A673 (cell line): ENCODE results near the gene MYT1.

Source experiments
- CTCF ChIP-seq: fragments of 300-800, 200-600 bp; sonication (generic); conservative IDR thresholded peaks from 2 replicates; pipeline ENCODE4 v1.5.1; 2017; ENCODE audit warnings: low read depth, mild to moderate bottlenecking, antibody characterized with exemption, low read length, moderate library complexity, mixed read lengths
- EZH2 ChIP-seq: fragments of 200-600 bp; sonication (generic); IDR thresholded peaks from 2 replicates; pipeline ENCODE4 v1.6.1; 2017; ENCODE audit warnings: borderline replicate concordance, low read depth, mild to moderate bottlenecking, mixed read lengths, antibody characterized with exemption, low read length; ENCODE audit not compliant: poor library complexity, severe bottlenecking

DNA sequence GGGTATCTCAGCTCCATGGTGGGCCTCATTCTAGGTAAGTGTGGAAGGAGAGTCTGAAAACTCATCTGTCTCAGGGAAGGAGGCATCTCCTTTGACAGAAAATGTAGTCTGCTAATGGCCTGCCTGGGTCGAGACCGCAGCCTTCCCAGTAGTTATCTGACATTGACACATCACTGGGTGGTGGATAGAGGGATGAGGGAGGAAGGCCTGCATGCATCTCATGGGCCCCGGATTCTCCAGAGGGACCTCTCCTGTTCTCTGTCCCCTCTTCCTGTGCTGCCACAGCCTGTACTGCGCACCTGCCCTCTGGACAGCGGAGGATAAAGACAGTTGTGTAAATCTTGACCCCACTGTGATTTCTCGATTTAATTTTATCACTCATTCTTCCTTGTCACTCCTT, 96.0 kb downstream of the MYT1 start:
- TF ChIP-seq EZH2 (no peak), CTCF (no peak)
